ENCODE results near the gene PRAMEF26.
"Not testable (repeated sequence)": the region's sequence is repeated elsewhere in the genome, so short reads cannot be mapped to it uniquely, and the experiment has no call there.

The PRAMEF26 gene

DNA sequence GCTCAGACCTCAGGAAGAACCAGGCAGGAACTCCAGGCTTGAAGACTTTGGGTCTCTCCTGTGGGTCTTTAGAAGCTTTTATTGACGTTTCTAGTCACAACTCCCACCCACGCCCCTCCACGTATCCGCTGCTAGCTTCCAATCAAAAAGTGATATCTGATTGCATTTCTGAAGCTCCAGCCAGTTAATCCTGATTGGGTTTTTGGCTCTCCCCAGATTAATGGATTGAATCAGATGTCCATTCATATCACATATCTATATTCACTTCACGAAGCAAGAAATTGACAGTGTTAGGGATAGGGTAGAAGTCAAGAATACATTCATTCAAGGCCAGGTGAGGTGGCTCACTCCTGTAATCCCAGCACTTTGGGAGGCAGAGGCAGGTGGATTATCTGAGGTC lies at the start of gene PRAMEF26:
Gene PRAMEF26, minus strand, starts transcription at position 101 of the 400 bp plus-strand sequence. CDS start 2,914 bp downstream, outside the sequence.
- DNase-seq (ENCODE audit: low read depth) = not testable (repeated sequence)

DNA sequence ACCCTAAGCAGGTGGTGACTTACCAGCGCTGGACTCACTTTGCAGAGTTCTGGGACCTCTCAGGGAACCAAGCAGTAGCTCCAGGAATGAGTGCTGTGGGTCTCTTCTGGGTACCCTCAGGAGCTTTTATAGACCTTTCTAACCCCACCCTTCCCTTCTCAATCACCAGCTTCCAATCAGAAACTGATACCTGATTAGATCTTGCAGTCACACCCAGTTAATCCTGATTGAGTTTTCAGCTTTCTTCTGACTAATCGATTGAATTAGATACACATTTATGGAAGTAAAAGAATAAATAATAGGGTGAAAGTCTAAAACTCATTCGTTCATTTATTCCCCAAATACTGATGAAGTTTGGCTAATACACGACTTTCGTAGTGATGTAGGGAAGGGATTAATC lies 45.5 kb upstream of the PRAMEF26 start, which contains the start of gene PRAMEF13:
Gene PRAMEF13, minus strand, starts transcription at position 101 of the 400 bp plus-strand sequence. CDS start 1,820 bp downstream, outside the sequence.
- DNase-seq (ENCODE audit: low read depth) = not testable (repeated sequence)

DNA sequence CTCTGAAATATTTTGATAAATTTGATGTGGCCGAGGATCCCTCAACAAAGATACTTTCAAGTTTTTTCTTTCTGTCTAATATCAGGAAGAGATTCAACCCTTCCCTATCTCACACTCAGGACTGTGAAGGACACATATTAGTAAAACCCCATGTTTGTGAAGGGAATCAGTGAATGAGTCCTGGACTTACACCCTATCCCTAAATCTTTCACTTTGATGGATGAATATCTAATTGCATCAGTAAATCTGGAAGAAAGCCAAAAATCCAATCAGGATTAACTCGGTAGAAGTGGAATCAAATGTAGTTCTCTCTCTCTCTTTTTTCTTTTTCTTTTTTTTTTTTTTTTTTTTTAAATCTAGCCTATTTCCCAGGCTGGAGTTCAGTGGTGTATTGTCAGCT lies 15.7 kb upstream of the PRAMEF26 start, which contains the start of gene PRAMEF9:
Gene PRAMEF9, plus strand, starts transcription at position 301 of the 400 bp plus-strand sequence. CDS start 3,433 bp downstream, outside the sequence.
- DNase-seq (ENCODE audit: low read depth) = not testable (repeated sequence)

DNA sequence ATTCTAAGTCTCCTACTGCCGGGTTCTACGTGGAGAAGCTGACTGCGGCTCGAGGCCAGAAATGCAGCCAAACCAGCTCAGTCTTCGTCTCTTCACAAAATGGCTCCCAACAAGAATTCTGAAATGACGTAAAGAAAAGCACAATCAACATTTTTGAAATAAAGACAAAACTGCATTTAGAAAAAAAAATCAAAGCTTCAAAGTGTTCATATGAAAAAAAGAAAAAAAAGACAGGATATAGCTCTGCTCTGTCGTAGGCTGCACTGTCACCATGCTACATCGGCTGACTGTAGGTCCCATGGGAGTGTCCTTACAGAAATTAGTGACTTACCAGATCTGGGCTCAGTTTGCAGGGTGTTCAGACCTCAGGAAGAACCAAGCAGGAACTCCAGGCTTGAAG lies 9.7 kb upstream of the PRAMEF26 start, which contains the start of gene HNRNPCL4:
Gene HNRNPCL4, minus strand, starts transcription at position 101 of the 400 bp plus-strand sequence. CDS start 164 bp downstream, outside the sequence.
- not testable (repeated sequence) for DNase-seq (ENCODE audit: low read depth)

DNA sequence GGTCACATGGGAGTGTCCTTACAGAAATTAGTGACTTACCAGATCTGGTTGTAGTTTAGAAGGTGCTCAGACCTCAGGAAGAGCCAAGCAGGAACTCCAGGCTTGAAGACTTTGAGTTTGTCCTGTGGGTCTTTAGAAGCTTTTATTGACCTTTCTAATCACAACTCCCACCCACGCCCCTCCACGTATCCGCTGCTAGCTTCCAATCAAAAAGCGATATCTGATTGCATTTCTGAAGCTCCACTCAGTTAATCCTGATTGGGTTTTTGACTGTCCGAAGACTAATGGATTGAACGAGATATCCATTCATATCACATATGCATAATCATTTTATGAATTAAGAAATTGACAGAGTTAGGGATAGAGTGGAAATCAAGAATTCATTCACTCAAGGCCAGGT lies 39.1 kb downstream of the PRAMEF26 start, which contains the start of gene HNRNPCL2:
Gene HNRNPCL2, minus strand, starts transcription at position 101 of the 400 bp plus-strand sequence. CDS start 454 bp downstream, outside the sequence.
- not testable (repeated sequence) for DNase-seq (ENCODE audit: low read depth)
